HCEC 1CT (cell line): ENCODE data around the gene EPHA1.
"Not testable (repeated sequence)": the region's sequence is repeated elsewhere in the genome, so short reads cannot be mapped to it uniquely, and the experiment has no call there.

Experiments used
- DNase-seq: peaks from one replicate; pipeline ENCODE4 v3.0.0-alpha.2; 2017

Gene EPHA1

DNA sequence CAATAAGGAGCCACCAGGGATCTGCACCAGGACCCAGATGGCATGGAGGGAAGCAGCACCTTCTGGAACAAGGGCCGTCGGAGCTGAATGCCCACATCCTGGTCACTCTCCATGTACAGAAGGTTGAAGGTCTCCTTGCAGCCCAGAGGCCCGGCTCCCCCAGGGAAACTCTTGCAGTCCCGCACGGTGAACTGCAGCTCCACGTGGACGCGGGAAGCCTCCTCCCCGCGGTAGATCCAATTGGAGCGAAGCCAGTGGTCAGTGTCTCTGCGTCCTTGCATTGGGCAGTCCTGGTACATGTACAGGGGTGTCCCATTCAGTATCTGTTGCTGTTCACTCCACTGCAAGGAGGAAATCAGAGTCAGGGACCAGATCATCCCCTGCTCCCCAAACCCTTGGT lies 7.4 kb downstream of the EPHA1 start:
- no peak for DNase-seq

GRCh38 chr7:143399642-143400041 lies 9.0 kb downstream of the EPHA1 start:
- DNase-seq = no peak

DNA sequence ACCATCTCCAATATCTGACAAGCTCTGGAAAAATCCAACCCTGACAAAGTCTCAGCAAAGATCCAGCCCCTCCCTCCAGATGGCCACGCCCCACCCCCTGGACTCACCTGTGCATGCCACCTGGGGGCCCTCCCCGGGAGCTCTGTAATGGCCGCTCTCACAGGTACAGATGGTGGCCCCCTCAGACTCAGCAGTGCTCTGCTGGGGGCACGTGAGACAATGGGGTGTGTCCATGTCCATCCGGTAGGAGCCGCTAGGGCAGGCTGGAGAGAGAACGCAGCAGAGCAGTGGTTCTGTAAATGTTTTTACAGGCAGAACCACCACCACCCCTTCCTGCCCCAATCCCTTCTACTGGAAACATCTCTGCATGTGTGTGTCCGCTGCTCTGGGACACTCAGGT lies 9.5 kb downstream of the EPHA1 start:
- DNase-seq = no peak

GRCh38 chr7:143398616-143399015 lies 10.0 kb downstream of the EPHA1 start:
- no peak for DNase-seq

DNA sequence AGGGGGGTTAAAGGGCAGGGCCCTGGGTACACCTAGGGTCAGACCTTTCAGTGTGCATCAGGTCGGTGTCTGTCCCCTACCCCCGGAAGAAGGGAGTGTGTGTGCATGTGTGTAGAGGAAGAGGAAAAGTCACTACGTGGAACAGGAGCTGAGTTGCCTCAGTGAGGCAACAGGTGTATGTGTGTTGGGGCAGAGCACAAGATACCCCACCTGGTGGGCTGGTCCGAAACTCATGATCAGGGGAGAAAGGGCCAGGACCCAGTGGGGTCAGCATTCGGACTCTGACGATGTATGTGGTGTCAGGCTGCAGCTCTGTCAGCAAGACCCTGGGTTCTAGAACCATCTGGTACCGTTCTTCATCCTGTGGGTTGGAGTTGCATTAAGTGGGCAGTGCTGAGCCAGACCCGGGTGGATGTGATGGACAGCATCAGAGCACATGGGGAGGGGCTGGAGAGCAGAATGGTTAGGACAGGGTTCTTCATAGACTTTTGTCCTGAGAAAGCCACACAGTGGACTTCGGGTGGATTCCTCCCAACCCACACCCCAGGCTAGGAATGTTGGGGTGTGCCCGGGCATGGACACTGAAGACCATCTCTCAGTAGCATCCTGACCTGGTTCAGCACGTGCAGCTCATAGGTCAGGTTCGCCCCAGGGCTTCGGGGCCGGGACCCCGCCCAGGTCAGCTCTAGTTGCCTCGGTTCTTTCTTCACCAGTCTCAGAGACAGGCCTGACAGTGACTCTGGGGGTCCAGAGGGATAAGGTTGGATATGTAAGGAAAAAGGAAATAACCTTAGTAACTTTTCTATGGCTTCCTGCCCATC lies 10.7 kb downstream of the EPHA1 start:
- no peak for DNase-seq

GRCh38 chr7:143396625-143397556 lies 11.8 kb downstream of the EPHA1 start:
- DNase-seq = no peak

GRCh38 chr7:143396182-143396581 lies 12.5 kb downstream of the EPHA1 start:
- DNase-seq = no peak

DNA sequence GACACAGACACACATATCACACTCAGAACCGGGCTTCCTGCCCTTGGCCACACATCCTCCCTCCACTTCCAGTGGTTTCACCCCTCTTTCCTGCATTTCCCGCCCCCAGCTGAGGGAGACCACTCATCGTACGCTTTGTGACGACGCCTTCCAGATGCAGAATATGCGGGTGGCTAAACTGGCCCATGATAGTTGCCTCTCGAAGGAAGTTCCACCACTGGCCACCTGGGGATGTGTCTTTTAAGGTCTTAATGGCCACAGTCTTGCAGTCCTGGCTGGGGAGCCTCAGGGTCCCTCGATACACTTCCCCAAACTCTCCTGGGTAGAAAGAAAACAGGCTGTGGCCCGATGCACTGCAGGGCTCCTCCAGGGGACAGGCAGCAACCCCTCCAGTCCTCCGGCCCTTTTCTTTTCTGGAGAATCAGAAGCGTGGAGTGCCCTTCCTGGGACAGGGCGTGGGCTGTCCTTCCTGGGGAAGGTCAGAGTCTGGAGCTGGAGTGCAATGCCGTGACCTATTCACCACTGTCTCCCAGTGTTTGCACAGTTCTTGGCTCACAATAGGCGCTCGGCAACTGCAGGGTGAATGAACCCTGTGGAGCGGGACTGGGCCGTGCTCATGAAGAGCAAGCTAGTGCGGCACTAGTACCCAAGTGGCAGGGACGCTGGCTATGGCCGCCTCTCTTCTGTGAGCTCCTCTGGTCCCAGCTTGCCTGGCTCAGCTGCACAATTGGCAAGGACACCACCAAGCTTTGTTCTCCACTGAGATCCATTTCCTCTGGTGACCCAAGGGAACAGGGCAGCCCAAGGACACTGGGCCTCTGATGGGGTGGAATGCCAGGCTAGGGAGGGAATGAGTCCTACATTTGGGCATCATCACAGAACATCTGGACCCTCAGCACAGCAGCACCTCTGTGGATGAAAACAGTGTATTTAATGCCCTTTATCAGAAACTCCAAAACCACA lies 13.2 kb downstream of the EPHA1 start:
- DNase-seq = no peak

- no peak for DNase-seq
Observed at GRCh38 chr7:143394777-143395176, 13.9 kb downstream of the EPHA1 start.

- peak; percentile 17 for DNase-seq
Observed at GRCh38 chr7:143394068-143394467, 14.6 kb downstream of the EPHA1 start.

DNA sequence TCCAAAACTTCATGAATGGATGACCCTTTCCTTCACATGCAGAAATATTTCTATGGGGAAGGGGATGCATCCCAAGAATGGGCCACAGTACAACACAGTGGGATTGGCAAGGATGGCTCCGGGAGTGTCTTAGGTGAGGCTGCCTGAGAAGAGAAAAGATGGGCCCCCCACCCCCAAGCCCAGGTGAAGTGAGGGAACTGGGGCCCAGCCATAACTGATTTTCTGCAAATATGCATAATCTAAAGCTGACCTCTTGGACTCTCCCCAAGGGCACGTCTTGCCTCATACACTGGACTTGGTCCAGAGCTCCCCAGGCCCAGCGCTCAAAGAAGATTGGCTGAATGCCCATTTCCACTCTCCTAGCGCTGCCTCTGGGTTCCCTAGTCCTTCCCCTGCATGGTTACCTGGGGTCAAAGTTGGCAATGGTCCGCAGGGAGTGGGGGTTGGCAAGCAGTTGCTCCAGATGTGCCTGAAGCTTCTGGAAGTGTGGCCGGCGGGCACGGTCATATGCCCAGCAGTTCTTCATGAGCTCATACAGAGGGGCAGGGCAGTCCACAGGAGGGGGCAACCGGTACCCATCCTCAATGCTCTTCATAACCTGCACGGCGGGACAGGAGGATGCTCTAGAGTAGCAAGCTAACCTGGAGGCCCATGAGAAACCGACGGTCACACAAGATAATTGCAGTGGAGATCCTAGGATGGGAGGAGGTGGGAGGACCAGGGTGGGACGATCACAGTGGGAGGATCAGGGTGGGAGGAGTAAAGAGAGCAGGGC lies 15.2 kb downstream of the EPHA1 start:
- peak; percentile 21 for DNase-seq

DNA sequence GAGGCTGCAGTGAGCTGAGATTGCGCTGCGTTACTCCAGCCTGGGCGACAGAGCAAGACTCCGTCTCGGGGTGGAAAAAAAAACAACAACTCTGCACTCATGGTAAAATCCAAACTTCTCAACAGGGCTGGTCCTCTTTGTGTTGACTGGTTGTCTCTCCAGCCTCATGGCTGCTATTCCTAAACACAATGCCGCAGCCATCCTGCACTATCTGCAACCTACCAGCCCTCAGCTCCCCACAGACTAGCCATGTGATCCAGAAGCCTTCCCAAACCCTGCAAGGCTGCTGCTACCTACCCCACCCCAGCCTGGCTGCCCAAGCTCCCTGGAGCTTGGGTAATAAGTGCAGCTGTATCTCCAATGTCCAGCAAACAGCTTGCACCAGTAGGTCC lies 15.8 kb downstream of the EPHA1 start:
- no peak for DNase-seq

DNA sequence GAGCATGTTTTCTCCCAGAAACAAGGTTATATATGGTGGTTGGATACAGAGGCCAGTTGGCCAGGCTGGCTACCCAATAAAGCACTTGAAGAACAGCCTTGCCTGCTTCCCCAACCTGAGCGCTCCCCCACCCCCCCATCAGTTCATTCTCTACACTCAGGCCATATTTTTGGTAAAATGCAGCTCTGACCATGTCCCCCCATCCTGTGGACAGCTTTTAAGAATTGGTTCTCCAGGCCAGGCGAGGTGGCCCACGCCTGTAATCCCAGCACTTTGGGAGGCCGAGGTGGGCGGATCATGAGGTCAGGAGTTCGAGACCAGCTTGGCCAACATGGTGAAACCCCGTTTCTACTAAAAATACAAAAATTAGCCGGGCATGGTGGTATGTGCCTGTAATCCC lies 16.2 kb downstream of the EPHA1 start:
- DNase-seq = not testable (repeated sequence)

GRCh38 chr7:143391462-143392404 lies 16.9 kb downstream of the EPHA1 start:
- DNase-seq = peak; percentile 73

DNA sequence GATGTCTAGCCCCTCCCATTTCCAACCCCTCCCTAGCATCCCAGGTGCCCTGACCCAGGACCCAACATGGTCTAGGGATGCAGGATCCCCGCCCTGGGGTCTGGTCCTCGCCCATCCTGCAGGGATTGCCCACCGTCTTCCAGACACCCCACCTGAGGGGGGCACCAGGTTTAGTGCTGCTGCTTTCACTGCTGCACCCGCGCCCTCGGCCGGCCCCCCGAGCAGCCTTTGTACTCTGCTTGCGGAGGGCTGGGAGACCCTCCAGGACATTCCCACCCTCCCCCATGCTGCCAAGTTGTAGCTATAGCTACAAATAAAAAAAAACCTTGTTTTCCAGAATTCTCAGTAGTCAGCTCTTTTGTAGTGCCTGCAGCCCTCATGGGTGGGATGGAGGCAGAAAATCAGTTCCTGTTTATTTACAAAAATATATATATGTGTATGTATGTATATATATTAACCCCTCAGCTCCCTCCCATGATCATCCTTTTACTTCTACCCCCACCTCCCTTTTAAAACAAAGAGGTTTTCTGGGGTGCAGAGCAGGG lies 17.8 kb downstream of the EPHA1 start:
- DNase-seq = no peak

GRCh38 chr7:143390104-143390772 lies 18.4 kb downstream of the EPHA1 start:
- no peak for DNase-seq

DNA sequence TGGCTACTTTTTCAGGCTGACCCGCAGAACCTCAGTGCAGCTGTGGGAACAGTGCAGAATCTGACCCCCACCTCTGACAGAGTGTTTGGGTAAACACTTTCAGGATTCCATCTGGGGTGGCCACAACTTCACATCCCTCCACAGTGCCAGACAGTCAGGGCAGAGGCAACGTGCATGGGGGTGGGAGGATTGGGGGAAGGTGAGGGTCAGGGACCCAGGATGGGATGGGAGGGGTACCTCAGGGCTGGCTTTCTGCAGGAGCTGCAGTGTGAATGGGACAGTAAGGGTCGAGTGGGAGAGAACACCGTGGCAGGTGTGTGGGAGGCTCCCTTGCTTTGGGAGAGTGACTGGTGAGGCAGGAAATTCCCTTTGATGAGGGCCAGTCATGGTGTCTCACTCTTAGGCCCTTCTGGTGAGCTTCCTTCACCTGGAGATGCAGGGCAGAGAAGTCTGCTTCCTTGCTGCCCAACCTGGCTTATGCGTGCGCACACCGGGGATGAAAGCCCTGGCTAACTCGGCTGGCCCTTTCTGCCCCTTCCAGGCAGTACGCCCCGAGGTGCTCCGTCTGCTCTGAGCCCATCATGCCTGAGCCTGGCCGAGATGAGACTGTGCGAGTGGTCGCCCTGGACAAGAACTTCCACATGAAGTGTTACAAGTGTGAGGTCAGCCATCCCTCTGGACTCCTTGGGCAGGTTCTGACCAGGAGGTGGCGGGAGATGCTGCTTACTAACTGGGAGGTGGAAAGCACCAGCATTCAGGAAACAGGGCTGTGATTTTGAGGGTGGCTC lies 19.1 kb downstream of the EPHA1 start:
- DNase-seq = no peak

- no peak for DNase-seq
Observed at GRCh38 chr7:143388491-143389101, 20.1 kb downstream of the EPHA1 start.

- DNase-seq = no peak
Observed at GRCh38 chr7:143388051-143388450, 20.6 kb downstream of the EPHA1 start.
